Gastrocnemius medialis (tissue), 4 donors: ENCODE results near the gene MORN1.

Experiments used
- POLR2A ChIP-seq, 2 donors: fragments of 450-650 bp; IDR thresholded peaks; one replicate each; pipeline ENCODE4 v1.6.1; 2017; ENCODE audit warnings: antibody characterized with exemption in 2 of 2, mild to moderate bottlenecking in 2 of 2, moderate library complexity in 2 of 2
- TF ChIP-seq, protein P1 (sequence below), 5 experiments: fragments of 450-650 bp in 3 of 5; fragments of 200-600 bp in 2 of 5; sonication (generic) in 2 of 5; IDR thresholded peaks in 4 of 5; conservative IDR thresholded peaks in 1 of 5; 1 replicate in 4 of 5; 2 replicates in 1 of 5; pipeline ENCODE4 v1.5.1; 2016 to 2019; ENCODE audit warnings: antibody characterized with exemption in 5 of 5, mild to moderate bottlenecking in 3 of 5, moderate library complexity in 3 of 5

- TF ChIP-seq, protein P1, sequence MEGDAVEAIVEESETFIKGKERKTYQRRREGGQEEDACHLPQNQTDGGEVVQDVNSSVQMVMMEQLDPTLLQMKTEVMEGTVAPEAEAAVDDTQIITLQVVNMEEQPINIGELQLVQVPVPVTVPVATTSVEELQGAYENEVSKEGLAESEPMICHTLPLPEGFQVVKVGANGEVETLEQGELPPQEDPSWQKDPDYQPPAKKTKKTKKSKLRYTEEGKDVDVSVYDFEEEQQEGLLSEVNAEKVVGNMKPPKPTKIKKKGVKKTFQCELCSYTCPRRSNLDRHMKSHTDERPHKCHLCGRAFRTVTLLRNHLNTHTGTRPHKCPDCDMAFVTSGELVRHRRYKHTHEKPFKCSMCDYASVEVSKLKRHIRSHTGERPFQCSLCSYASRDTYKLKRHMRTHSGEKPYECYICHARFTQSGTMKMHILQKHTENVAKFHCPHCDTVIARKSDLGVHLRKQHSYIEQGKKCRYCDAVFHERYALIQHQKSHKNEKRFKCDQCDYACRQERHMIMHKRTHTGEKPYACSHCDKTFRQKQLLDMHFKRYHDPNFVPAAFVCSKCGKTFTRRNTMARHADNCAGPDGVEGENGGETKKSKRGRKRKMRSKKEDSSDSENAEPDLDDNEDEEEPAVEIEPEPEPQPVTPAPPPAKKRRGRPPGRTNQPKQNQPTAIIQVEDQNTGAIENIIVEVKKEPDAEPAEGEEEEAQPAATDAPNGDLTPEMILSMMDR (IDR thresholded peaks at IDR 0.05 in 4 of 5, conservative IDR thresholded peaks at IDR 0.05 in 1 of 5), result peak in 2 of 5 experiments; percentile 19 to 24
- no peak for TF ChIP-seq POLR2A (IDR thresholded peaks at IDR 0.05)
Observed at GRCh38 chr1:2429780-2430591, 38.6 kb upstream of the MORN1 start.
